SU-DHL-6 (cell line): Measurements from ENCODE around the gene MAN1A2.

Source experiments
- H2AFZ ChIP-seq: fragments of 200-600 bp; sonication (generic); 2 replicates; pipeline ENCODE4 v1.6.1; 2014; ENCODE audit warnings: low read depth, mild to moderate bottlenecking, moderate library complexity, mixed read lengths, antibody characterized with exemption, low read length; ENCODE audit not compliant: severe bottlenecking
- H3F3A ChIP-seq: fragments of 200-600 bp; shearing (Covaris generic); 2 replicates; pipeline ENCODE4 v1.6.0; 2016; ENCODE audit warnings: antibody characterized with exemption, mild to moderate bottlenecking; ENCODE audit not compliant: insufficient read depth
- H3K27ac ChIP-seq: fragments of 200-600 bp; sonication (generic); 2 replicates; pipeline ENCODE4 v1.5.1; 2016; ENCODE audit warnings: low read depth, mild to moderate bottlenecking, low read length, moderate library complexity, mixed read lengths
- H3K27me3 ChIP-seq: fragments of 200-600 bp; sonication (generic), shearing (Covaris generic); 2 replicates; pipeline ENCODE4 v1.6.0; 2014; ENCODE audit warnings: mild to moderate bottlenecking, low read length
- H3K36me3 ChIP-seq: fragments of 200-600 bp; sonication (generic); 2 replicates; pipeline ENCODE4 v1.6.1; 2014; ENCODE audit warnings: mild to moderate bottlenecking, low read length, mixed read lengths
- H3K4me2 ChIP-seq: fragments of 300-600, 200-600 bp; shearing (Covaris generic), sonication (generic); 2 replicates; pipeline ENCODE4 v1.6.0; 2014; ENCODE audit warnings: low read length, low read depth, mild to moderate bottlenecking; ENCODE audit not compliant: poor library complexity, severe bottlenecking
- H3K4me3 ChIP-seq: fragments of 200-600 bp; sonication (generic); 2 replicates; pipeline ENCODE4 v1.5.1; 2014; ENCODE audit warnings: antibody characterized with exemption, low read length, mild to moderate bottlenecking, mixed read lengths; ENCODE audit not compliant: insufficient read depth, poor library complexity, severe bottlenecking
- H3K79me2 ChIP-seq: fragments of 200-600 bp; sonication (generic); 2 replicates; pipeline ENCODE4 v1.6.1; 2014; ENCODE audit warnings: mild to moderate bottlenecking, low read length, moderate library complexity; ENCODE audit not compliant: insufficient read depth
- H3K9ac ChIP-seq: fragments of 200-600 bp; sonication (generic); 2 replicates; pipeline ENCODE4 v1.7.0; 2014; ENCODE audit warnings: mild to moderate bottlenecking, low read length
- H3K9me2 ChIP-seq: fragments of 200-600 bp; sonication (generic); replicated peaks from 2 replicates; pipeline ENCODE4 v1.6.1; 2014; ENCODE audit warnings: low read length; ENCODE audit not compliant: insufficient read depth
- H3K9me3 ChIP-seq: fragments of 200-600 bp; sonication (generic); 2 replicates; pipeline ENCODE4 v1.6.1; 2014; ENCODE audit warnings: low read length, mixed read lengths; ENCODE audit not compliant: insufficient read depth
- H4K20me1 ChIP-seq: fragments of 200-600 bp; sonication (generic); 2 replicates; pipeline ENCODE4 v1.6.1; 2014; ENCODE audit warnings: low read depth, mild to moderate bottlenecking, antibody characterized with exemption, low read length, moderate library complexity, mixed read lengths
- CTCF ChIP-seq: fragments of 200-600 bp; sonication (generic); IDR thresholded peaks from one replicate; pipeline ENCODE4 v1.5.1; 2017; ENCODE audit warnings: antibody characterized with exemption, mild to moderate bottlenecking, low read length, moderate library complexity; ENCODE audit not compliant: insufficient read depth, poor library complexity, severe bottlenecking
- EZH2phosphoT487 ChIP-seq: fragments of 200-600 bp; sonication (generic), shearing (Covaris generic); conservative IDR thresholded peaks from 2 replicates; pipeline ENCODE4 v1.6.1; 2018; ENCODE audit warnings: mild to moderate bottlenecking, antibody characterized with exemption, low read length, moderate library complexity, mixed read lengths

Gene MAN1A2

GRCh38 chr1:117387060-117387633 is 19.9 kb downstream of the MAN1A2 start:
- Histone ChIP-seq H3K9me2 (no peaks in the 10 kb centered on the region), H3K9me3 (no peaks in the 10 kb centered on the region), H3K9ac (no peak overlapping the region), H3K4me2 (no peak overlapping the region), H3K27me3 (no peaks in the 10 kb centered on the region), H3K4me3 (no peak overlapping the region), H3F3A (no peaks in the 10 kb centered on the region; the same call in 1 of the 2 replicates), H3K79me2 (peaks cover 90% of the 10 kb centered on the region), H4K20me1 (no peaks in the 10 kb centered on the region; the same call in 1 of the 2 replicates), H3K27ac (no peak overlapping the region), H3K36me3 (no peaks in the 10 kb centered on the region), H2AFZ (no peak overlapping the region)
- TF ChIP-seq EZH2phosphoT487 (no peak), CTCF (no peak)

GRCh38 chr1:117388328-117388727 is 21.1 kb downstream of the MAN1A2 start:
- no peak overlapping the region for H3K4me3 ChIP-seq
- no peak overlapping the region for H3K9ac ChIP-seq
- H3K36me3 ChIP-seq: no peaks in the 10 kb centered on the region
- TF ChIP-seq EZH2phosphoT487 (no peak), CTCF (no peak)
- H3F3A ChIP-seq: no peaks in the 10 kb centered on the region; the same call in 1 of the 2 replicates
- no peak overlapping the region for H2AFZ ChIP-seq
- peaks cover 94% of the 10 kb centered on the region for H3K79me2 ChIP-seq
- no peaks in the 10 kb centered on the region; the same call in 1 of the 2 replicates for H4K20me1 ChIP-seq
- H3K9me3 ChIP-seq: no peaks in the 10 kb centered on the region
- no peak overlapping the region for H3K4me2 ChIP-seq
- H3K27ac ChIP-seq: no peak overlapping the region
- no peaks in the 10 kb centered on the region for H3K9me2 ChIP-seq
- H3K27me3 ChIP-seq: no peaks in the 10 kb centered on the region

- H3K9me3 ChIP-seq: no peaks in the 10 kb centered on the region
Measured at GRCh38 chr1:117389284-117389683, 22.0 kb downstream of the MAN1A2 start.

More at GRCh38 chr1:117389284-117389683, 22.0 kb downstream of the MAN1A2 start:
- Histone ChIP-seq H2AFZ (no peak overlapping the region), H3K9me2 (no peaks in the 10 kb centered on the region), H3F3A (no peaks in the 10 kb centered on the region; the same call in 1 of the 2 replicates), H3K4me3 (no peak overlapping the region), H3K4me2 (no peak overlapping the region), H3K9ac (no peak overlapping the region), H4K20me1 (no peaks in the 10 kb centered on the region; the same call in 1 of the 2 replicates), H3K27me3 (no peaks in the 10 kb centered on the region), H3K79me2 (peaks cover 94% of the 10 kb centered on the region), H3K36me3 (no peaks in the 10 kb centered on the region), H3K27ac (no peak overlapping the region)
- TF ChIP-seq EZH2phosphoT487: no peak
- no peak for TF ChIP-seq CTCF
